GM21447 (cell line): ENCODE measurements around the gene SANBR.

Experiments
- ATAC-seq: cut with Tn5 transposase; IDR thresholded peaks from one replicate; pipeline ENCODE4 v1.9.1; 2021; ENCODE audit not compliant: unreplicated experiment

The SANBR gene

DNA sequence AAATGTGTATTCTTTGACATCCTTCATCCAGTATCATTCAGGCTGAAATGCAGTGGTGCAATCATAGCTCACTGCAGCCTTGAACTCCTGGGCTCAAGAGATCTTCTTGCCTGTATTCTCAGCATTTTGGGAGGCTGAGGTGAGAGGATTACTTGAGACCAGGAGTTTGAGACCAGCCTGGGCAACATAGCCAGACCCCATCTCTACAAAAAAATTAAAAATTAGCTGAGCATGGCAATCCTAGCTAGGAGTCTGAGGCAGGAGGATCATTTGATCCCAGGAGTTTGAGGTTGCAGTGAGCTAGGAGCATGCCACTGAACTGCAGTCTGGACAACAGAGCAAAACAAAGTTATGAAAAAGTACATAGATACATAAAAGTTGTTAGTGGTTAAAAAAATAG is 24.1 kb downstream of the SANBR start:
- ATAC-seq, result no peak

DNA sequence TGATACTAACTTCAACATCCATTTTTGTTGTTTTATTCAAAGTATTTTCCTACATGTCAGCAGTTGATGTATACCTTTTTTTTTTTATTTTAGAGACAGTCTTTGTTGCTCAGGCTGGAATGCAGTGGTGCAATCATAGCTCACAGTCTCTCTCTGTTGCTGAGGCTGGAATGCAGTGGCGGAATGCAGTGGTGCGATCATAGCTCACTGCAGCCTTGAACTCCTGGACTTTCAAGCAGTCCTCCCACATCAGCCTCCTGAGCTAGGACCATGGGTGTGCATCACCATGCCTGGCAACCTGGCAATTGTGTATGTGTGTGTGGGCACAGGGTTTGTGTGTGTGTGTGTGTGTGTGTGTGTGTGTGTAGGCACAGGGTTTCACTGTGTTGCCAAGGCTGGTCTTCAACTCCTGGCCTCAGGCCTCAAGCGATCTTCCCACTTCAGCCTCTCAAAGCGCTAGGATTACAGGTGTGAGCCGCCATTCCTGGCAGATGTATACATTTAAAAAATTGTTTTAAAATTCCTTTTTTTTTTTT is 24.8 kb downstream of the SANBR start:
- no peak for ATAC-seq

DNA sequence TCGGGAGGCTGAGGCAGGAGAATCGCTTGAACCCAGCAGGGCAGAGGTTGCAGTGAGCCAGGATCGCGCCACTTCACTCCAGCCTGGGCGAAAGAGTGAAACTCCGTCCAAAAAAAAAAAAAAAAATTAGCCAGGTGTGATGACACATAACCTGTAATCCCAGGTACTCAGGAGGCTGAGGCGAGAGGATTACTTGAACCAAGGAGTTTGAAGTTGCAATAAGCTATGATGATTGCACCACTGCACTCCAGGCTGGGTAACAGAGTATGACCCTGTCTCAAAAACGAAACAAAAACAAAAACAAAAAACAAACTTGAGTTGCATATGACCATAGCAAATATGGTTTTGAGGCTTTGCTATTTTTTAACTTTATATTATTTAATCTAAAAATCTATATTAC is 25.8 kb downstream of the SANBR start:
- ATAC-seq, result no peak

DNA sequence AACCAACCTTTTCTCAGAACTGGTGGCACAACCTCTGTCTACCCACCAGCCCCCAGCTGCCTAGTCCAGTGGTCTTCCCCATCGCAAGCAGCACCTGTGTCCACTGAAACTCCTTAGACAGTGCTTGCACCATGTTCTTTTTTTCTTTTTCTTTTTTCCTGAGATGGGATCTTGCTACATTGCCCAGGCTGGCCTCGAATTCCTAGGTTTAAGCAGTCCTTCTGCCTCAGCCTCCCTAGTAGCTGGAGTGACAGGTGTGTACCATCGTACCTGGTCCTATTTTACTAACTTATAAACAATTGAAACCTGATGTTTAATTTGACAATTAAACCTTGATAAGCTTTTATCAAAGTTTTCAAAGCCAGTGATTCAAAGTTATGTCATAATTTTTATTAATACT is 30.8 kb downstream of the SANBR start:
- ATAC-seq, result no peak

- no peak for ATAC-seq
These were observed 35.1 kb downstream of the SANBR start for GRCh38 chr2:61100801-61101200.

DNA sequence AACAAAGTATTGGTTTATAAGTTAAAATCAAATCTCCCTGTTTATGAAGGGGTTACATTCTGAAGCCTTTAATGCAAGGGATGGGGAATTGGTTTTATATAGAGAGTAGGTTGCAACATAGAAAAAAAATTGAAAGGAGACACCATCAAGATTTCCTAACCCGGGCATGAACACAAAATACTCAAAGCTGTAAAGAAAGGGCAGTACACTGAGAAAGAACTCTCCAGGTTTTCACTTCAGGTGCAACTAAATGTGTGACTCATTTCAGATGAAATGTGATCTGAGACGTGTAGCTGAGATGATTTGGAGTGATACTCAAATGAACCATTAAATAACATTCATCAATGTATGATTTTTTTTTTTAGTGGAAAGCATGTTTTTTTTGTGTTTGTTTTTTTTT is 43.6 kb downstream of the SANBR start:
- ATAC-seq, result no peak

GRCh38 chr2:61111708-61112107 is 46.0 kb downstream of the SANBR start:
- ATAC-seq, result no peak

DNA sequence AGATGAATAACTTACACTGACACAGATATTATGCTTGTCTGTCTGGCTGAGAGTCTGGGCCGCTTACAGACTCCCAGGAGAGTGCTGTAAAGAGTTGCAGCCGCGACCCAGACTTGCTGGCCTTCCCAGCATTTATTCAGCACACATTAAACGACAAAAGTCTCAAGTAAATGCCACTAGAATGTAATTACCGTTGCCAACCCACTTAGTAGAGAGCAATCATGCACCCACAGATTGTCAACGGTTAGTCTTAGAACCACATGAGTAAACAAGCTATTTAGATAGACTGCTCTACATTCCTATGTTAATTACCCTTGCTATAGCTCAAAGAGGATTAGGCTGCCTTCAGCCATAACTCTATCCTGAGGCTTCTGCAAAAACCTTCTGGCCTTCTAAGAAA is 48.5 kb downstream of the SANBR start:
- ATAC-seq, result no peak
